Skeletal muscle tissue (tissue), 4 donors: ENCODE data around the gene CD99L2. TPM values are rescaled to one million over a fixed set of nuclear protein-coding genes. Genes with fewer than 3 reads are reported as not detected.
A peak's percentile ranks its signal among the peaks of the same experiment; 100 is the strongest.
"Not testable (repeated sequence)": the region's sequence is repeated elsewhere in the genome, so short reads cannot be mapped to it uniquely, and the experiment has no call there.

Experiments used
- H3K27ac ChIP-seq: one replicate; pipeline ENCODE4 v1.7.0; 2013; ENCODE audit warnings: mild to moderate bottlenecking, low read depth, low read length, inconsistent platforms
- H3K27me3 ChIP-seq, 3 donors: one replicate each; pipeline ENCODE4 v1.7.0; 2013; ENCODE audit warnings: low read length in 3 of 3; ENCODE audit not compliant: control insufficient read depth in 3 of 3, insufficient read depth in 3 of 3
- H3K36me3 ChIP-seq, 3 donors: one replicate each; pipeline ENCODE4 v1.7.0; 2013; ENCODE audit warnings: low read length in 3 of 3; ENCODE audit not compliant: control insufficient read depth in 3 of 3, insufficient read depth in 3 of 3
- H3K4me1 ChIP-seq, 3 donors: one replicate each; pipeline ENCODE4 v1.7.0; 2013; ENCODE audit warnings: low read length in 3 of 3, mild to moderate bottlenecking in 3 of 3; ENCODE audit not compliant: control insufficient read depth in 3 of 3, insufficient read depth in 3 of 3
- H3K4me3 ChIP-seq, 3 donors: one replicate each; pipeline ENCODE4 v1.7.0; 2013; ENCODE audit warnings: low read length in 3 of 3
- H3K9ac ChIP-seq, 3 donors: one replicate each; pipeline ENCODE4 v1.7.0; 2013; ENCODE audit warnings: low read length in 3 of 3, mild to moderate bottlenecking in 3 of 3, moderate library complexity in 2 of 3, low read depth in 1 of 3
- H3K9me3 ChIP-seq, 3 donors: one replicate each; pipeline ENCODE4 v1.7.0; 2013; ENCODE audit warnings: low read length in 3 of 3; ENCODE audit not compliant: control insufficient read depth in 3 of 3
- total RNA-seq: library from RNA; depleted of rRNA; stranded (reverse); fragments of >200 nt; gene quantifications from one replicate; pipeline ENCODE4 v1.2.3, GENCODE V29; 2014
- donor health status: Osteomylitis.

CD99L2 gene
- total RNA-seq, 1 donor from 2014 or later = 25.1 TPM

DNA sequence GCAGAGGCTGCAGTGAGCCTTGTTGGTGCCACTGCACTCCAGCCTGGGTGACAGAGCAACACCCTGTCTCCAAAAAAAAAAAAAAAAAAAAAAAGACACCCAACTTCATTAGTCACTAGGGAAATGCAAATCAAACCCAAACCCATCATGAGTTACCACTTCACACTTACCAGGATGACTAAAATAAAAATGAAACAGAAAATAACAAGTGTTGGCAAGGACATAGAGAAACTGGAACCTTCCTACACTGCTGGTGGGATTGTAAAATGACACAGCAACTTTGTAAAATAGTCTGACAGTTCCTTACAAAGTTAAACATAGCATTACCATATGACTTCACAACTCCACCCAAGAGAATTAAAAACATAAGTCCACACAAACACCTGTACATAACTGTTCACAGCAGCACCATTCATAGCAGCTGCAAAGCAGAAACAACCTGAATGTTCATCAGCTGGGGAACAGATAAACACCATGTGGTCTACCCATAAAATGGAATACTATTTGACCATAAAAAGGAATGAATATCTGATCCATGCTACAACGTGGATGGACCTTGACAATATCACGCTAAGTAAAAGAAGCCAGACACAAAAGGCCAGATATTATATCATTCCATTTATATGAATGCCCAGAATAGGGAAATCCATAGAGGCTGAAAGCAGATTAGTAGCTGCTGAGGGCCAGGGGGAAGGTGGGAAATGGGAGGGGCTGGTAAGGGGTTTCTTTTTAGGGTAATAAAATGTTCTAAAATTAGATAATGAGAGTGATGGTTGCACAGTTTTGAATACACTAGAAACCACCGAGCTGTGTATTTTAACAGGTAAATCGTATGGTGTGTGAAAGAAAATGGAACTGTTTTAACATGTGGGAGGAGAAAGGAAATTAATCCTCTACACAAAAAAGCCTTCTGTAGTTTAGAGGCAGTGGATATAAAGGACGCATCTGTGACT lies 18.3 kb downstream of the CD99L2 start:
- no peak overlapping the region for H3K27ac ChIP-seq
- no peaks in the 10 kb centered on the region for H3K36me3 ChIP-seq
- H3K27me3 ChIP-seq = no peaks in the 10 kb centered on the region
- H3K4me1 ChIP-seq = peaks cover 2 to 8% (median 2%) of the 10 kb centered on the region in 3 donors
- H3K4me3 ChIP-seq = no peak overlapping the region
- no peak overlapping the region for H3K9ac ChIP-seq
- H3K9me3 ChIP-seq = no peaks in the 10 kb centered on the region

GRCh38 chrX:150875621-150876020 lies 22.8 kb downstream of the CD99L2 start:
- H3K4me3 ChIP-seq, H3K27me3 ChIP-seq, H3K36me3 ChIP-seq, H3K9ac ChIP-seq, H3K27ac ChIP-seq, H3K9me3 ChIP-seq: not testable (repeated sequence)
- H3K4me1 ChIP-seq = peaks cover 14 to 25% (median 25%) of the 10 kb centered on the region in 3 donors

- Histone ChIP-seq H3K27ac (peak overlapping the region; percentile 86), H3K9me3 (no peaks in the 10 kb centered on the region), H3K27me3 (no peaks in the 10 kb centered on the region), H3K9ac (no peak overlapping the region), H3K4me1 (peaks cover 22 to 33% (median 32%) of the 10 kb centered on the region in 3 donors), H3K4me3 (no peak overlapping the region), H3K36me3 (no peaks in the 10 kb centered on the region)
Measured at GRCh38 chrX:150874448-150874847, 24.0 kb downstream of the CD99L2 start.

DNA sequence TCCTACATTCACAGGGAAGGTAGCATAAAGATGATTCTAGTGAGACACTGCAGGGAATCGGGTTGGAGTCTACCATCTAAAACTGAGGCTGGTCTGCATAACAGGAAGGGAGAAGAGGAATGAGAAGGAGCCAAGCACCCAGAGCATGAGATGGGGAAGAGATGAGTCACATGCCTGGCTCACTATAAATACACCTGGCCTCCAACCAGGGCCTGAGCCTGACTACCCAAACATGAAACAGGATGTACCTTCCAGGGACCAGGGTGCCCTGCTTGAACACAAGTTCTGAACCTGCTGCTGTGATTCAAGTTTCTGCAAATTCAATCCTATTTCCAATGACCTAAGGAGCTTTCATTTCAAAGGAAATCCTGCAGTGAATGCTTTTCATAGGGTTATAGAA lies 24.9 kb downstream of the CD99L2 start:
- H3K36me3 ChIP-seq = no peaks in the 10 kb centered on the region
- no peaks in the 10 kb centered on the region for H3K27me3 ChIP-seq
- peak overlapping the region in 2 of 3 donors; percentile 41 to 61 for H3K4me3 ChIP-seq
- H3K4me1 ChIP-seq = peaks cover 28 to 39% (median 32%) of the 10 kb centered on the region in 3 donors
- peak overlapping the region; percentile 86 for H3K27ac ChIP-seq
- no peaks in the 10 kb centered on the region for H3K9me3 ChIP-seq
- H3K9ac ChIP-seq = peak overlapping the region; percentile 61 to 69 (median 63)

- peak overlapping the region; percentile 86 for H3K27ac ChIP-seq
- peak overlapping the region in 2 of 3 donors; percentile 63 to 69 for H3K9ac ChIP-seq
- peaks cover 28 to 44% (median 32%) of the 10 kb centered on the region in 3 donors for H3K4me1 ChIP-seq
- no peaks in the 10 kb centered on the region for H3K9me3 ChIP-seq
- peak overlapping the region; percentile 46 to 66 (median 61) for H3K4me3 ChIP-seq
- no peaks in the 10 kb centered on the region for H3K36me3 ChIP-seq
- H3K27me3 ChIP-seq = no peaks in the 10 kb centered on the region
Measured at GRCh38 chrX:150872773-150873336, 25.6 kb downstream of the CD99L2 start.

DNA sequence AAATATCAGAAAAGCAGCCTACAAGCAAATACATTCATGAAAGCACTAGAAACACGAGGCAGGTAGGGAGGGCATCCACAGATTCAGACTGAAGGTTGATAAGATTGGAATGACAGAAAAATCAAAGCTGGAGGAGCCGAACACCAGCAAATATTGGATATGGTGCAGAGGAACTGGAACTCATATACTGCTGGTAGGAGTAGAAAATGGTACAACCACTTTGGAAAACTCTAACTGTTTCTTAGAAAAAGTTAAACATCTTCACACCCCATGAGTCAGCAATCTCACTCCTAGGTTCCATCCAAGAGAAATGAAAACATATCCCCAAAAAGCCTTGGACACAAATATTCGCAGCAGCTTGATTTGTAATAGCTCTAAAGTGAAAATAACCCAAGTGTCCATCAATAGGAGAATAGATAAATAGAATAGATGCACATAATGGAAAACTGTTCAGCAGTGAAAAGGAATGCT lies 27.1 kb downstream of the CD99L2 start:
- H3K27ac ChIP-seq = peak overlapping the region; percentile 86
- no peaks in the 10 kb centered on the region for H3K27me3 ChIP-seq
- H3K4me3 ChIP-seq = peak overlapping the region in 1 of 3 donors; percentile 47
- no peaks in the 10 kb centered on the region for H3K36me3 ChIP-seq
- H3K9ac ChIP-seq = peak overlapping the region in 2 of 3 donors; percentile 61 to 78
- no peaks in the 10 kb centered on the region for H3K9me3 ChIP-seq
- H3K4me1 ChIP-seq = peaks cover 28 to 44% (median 32%) of the 10 kb centered on the region in 3 donors

GRCh38 chrX:150870487-150871340 lies 27.8 kb downstream of the CD99L2 start:
- no peaks in the 10 kb centered on the region for H3K36me3 ChIP-seq
- H3K27me3 ChIP-seq = no peaks in the 10 kb centered on the region
- peak overlapping the region in 2 of 3 donors; percentile 61 to 78 for H3K9ac ChIP-seq
- no peaks in the 10 kb centered on the region for H3K9me3 ChIP-seq
- peak overlapping the region in 2 of 3 donors; percentile 42 to 47 for H3K4me3 ChIP-seq
- H3K27ac ChIP-seq = peak overlapping the region; percentile 86
- H3K4me1 ChIP-seq = peaks cover 28 to 44% (median 32%) of the 10 kb centered on the region in 3 donors

DNA sequence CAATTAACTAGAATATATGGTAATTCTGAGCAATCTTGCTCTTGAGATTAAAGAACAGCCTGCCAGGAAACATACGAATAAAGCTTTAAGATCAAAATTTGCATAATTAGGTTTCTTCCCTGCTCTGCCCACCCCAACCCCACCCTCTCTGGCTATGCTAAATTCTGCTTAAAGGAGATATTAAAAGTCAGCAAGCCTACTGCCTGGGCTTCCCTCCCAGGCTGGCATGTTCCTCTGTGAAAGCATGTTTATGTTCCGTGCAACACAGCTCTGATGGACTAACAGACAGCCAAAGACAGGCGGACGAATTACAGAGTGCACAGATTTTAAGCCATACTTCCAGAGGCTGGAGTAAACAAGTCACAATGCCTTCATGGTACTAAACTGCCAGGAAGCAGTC lies 28.4 kb downstream of the CD99L2 start:
- H3K4me3 ChIP-seq = peak overlapping the region in 2 of 3 donors; percentile 42 to 47
- no peaks in the 10 kb centered on the region for H3K9me3 ChIP-seq
- no peaks in the 10 kb centered on the region for H3K27me3 ChIP-seq
- peak overlapping the region in 2 of 3 donors; percentile 61 to 78 for H3K9ac ChIP-seq
- peaks cover 28 to 44% (median 32%) of the 10 kb centered on the region in 3 donors for H3K4me1 ChIP-seq
- peaks cover 0 to 4% (median 0%) of the 10 kb centered on the region in 3 donors for H3K36me3 ChIP-seq
- peak overlapping the region; percentile 86 for H3K27ac ChIP-seq

DNA sequence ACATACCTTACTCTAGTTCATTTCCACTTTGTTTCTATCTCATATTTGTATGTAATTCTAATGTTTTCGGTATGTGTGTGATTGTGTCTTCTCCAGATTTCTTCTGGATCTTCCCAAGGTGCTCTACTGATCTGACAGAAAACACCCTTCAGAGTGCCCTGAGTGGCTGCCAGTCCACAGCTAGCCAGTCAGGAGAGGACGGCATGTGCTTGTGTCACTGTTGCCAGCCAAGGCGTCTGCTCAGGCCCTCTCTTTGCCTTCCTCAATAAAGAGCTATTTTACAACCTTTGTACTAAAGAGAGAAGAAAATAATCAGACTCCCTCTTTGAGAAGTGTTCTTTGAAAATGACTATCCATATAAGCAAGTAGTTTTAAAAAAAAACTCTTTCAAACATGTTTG lies 29.0 kb downstream of the CD99L2 start:
- Histone ChIP-seq H3K9me3 (no peaks in the 10 kb centered on the region), H3K9ac (no peak overlapping the region), H3K4me3 (no peak overlapping the region), H3K27me3 (no peaks in the 10 kb centered on the region), H3K4me1 (peaks cover 28 to 42% (median 32%) of the 10 kb centered on the region in 3 donors), H3K27ac (peak overlapping the region; percentile 15), H3K36me3 (peaks cover 0 to 4% (median 0%) of the 10 kb centered on the region in 3 donors)
